ENCODE results near the gene FKBP5. TPM values are rescaled to one million over a fixed set of nuclear protein-coding genes. Genes with fewer than 3 reads are reported as not detected.

FKBP5 gene
- total RNA-seq, 1 donor from 2014 or later = 5.9 TPM

GRCh38 chr6:35668096-35668495, 20.6 kb downstream of the FKBP5 start:
- DNase-seq (ENCODE audit: low spot score, unreplicated experiment) = no peak
- no peaks in the 10 kb centered on the region for H3K9me3 Mint-ChIP-seq (ENCODE audit: low read depth)
- no peak overlapping the region for H3K27ac Mint-ChIP-seq
- no peaks in the 10 kb centered on the region for H3K27me3 Mint-ChIP-seq
- no peaks in the 10 kb centered on the region for H3K36me3 Mint-ChIP-seq (ENCODE audit: insufficient read depth)
- no peak for TF ChIP-seq CTCF (IDR thresholded peaks at IDR 0.05; ENCODE audit: unreplicated experiment)
- H3K4me3 Mint-ChIP-seq (ENCODE audit: low read depth) = no peak overlapping the region
- no peaks in the 10 kb centered on the region for H3K4me1 Mint-ChIP-seq (ENCODE audit: low read depth)

- H3K27ac Mint-ChIP-seq = no peak overlapping the region
These were observed 23.1 kb downstream of the FKBP5 start for GRCh38 chr6:35665573-35665972.

GRCh38 chr6:35664945-35665344, 23.8 kb downstream of the FKBP5 start:
- TF ChIP-seq CTCF (IDR thresholded peaks at IDR 0.05; ENCODE audit: unreplicated experiment) = no peak
- Mint-ChIP-seq H3K4me3 (ENCODE audit: low read depth) (no peak overlapping the region), H3K36me3 (ENCODE audit: insufficient read depth) (no peaks in the 10 kb centered on the region), H3K27me3 (no peaks in the 10 kb centered on the region), H3K27ac (no peak overlapping the region), H3K9me3 (ENCODE audit: low read depth) (no peaks in the 10 kb centered on the region), H3K4me1 (ENCODE audit: low read depth) (no peaks in the 10 kb centered on the region)
- no peak for DNase-seq (ENCODE audit: low spot score, unreplicated experiment)

More at GRCh38 chr6:35665573-35665972, 23.1 kb downstream of the FKBP5 start:
- no peak for TF ChIP-seq CTCF (IDR thresholded peaks at IDR 0.05; ENCODE audit: unreplicated experiment)
- Mint-ChIP-seq H3K36me3 (ENCODE audit: insufficient read depth) (no peaks in the 10 kb centered on the region), H3K4me1 (ENCODE audit: low read depth) (no peaks in the 10 kb centered on the region), H3K9me3 (ENCODE audit: low read depth) (no peaks in the 10 kb centered on the region), H3K27me3 (no peaks in the 10 kb centered on the region), H3K4me3 (ENCODE audit: low read depth) (no peak overlapping the region)
- DNase-seq (ENCODE audit: low spot score, unreplicated experiment) = no peak

- DNase-seq (ENCODE audit: low spot score, unreplicated experiment) = no peak
- no peaks in the 10 kb centered on the region for H3K27me3 Mint-ChIP-seq
These were observed 25.1 kb downstream of the FKBP5 start for GRCh38 chr6:35663447-35664235.

GRCh38 chr6:35662999-35663398, 25.7 kb downstream of the FKBP5 start:
- H3K4me1 Mint-ChIP-seq (ENCODE audit: low read depth) = no peaks in the 10 kb centered on the region
- TF ChIP-seq CTCF (IDR thresholded peaks at IDR 0.05; ENCODE audit: unreplicated experiment) = no peak
- no peaks in the 10 kb centered on the region for H3K9me3 Mint-ChIP-seq (ENCODE audit: low read depth)
- no peaks in the 10 kb centered on the region for H3K36me3 Mint-ChIP-seq (ENCODE audit: insufficient read depth)
- no peaks in the 10 kb centered on the region for H3K27me3 Mint-ChIP-seq
- no peak for DNase-seq (ENCODE audit: low spot score, unreplicated experiment)
- no peak overlapping the region for H3K4me3 Mint-ChIP-seq (ENCODE audit: low read depth)
- no peak overlapping the region for H3K27ac Mint-ChIP-seq

More at GRCh38 chr6:35663447-35664235, 25.1 kb downstream of the FKBP5 start:
- H3K9me3 Mint-ChIP-seq (ENCODE audit: low read depth) = no peaks in the 10 kb centered on the region
- no peak for TF ChIP-seq CTCF (IDR thresholded peaks at IDR 0.05; ENCODE audit: unreplicated experiment)
- no peak overlapping the region for H3K4me3 Mint-ChIP-seq (ENCODE audit: low read depth)
- no peaks in the 10 kb centered on the region for H3K4me1 Mint-ChIP-seq (ENCODE audit: low read depth)
- H3K27ac Mint-ChIP-seq = no peak overlapping the region
- H3K36me3 Mint-ChIP-seq (ENCODE audit: insufficient read depth) = no peaks in the 10 kb centered on the region
